Measurements from ENCODE around the gene STARD5. TPM values are rescaled to one million over a fixed set of nuclear protein-coding genes. Genes with fewer than 3 reads are reported as not detected.

Gene STARD5
- total and polyA plus RNA-seq, 2 of the 8 experiments (the other 6 are each of a cell fraction or from before 2014, with no cell fraction given) = 5.5 to 10.4 TPM

GRCh38 chr15:81330366-81331090, 6.6 kb upstream of the STARD5 start (continued):
- TF ChIP-seq SP1 (IDR thresholded peaks at IDR 0.05; ENCODE audit: low read depth, low read length) (no peak), PHF8 (conservative IDR thresholded peaks at IDR 0.05; ENCODE audit: low read depth, low read length) (no peak), CHD1 (IDR thresholded peaks at IDR 0.05; ENCODE audit: low read depth, low read length) (no peak), RAD21 (IDR thresholded peaks at IDR 0.05 in 1 of 2, conservative IDR thresholded peaks at IDR 0.05 in 1 of 2; ENCODE audit: low read depth in 2 of 2, low read length in 2 of 2) (no peak)

Measured in H1 (cell line).